A204.1 (cell line): Measurements from ENCODE around the gene RUNX3.

Source experiments
- FAIRE-seq: peaks from 2 replicates; lab custom pipeline; 2012; peaks lifted over from hg19 to GRCh38; lab: Jason Lieb, UNC

Gene RUNX3

DNA sequence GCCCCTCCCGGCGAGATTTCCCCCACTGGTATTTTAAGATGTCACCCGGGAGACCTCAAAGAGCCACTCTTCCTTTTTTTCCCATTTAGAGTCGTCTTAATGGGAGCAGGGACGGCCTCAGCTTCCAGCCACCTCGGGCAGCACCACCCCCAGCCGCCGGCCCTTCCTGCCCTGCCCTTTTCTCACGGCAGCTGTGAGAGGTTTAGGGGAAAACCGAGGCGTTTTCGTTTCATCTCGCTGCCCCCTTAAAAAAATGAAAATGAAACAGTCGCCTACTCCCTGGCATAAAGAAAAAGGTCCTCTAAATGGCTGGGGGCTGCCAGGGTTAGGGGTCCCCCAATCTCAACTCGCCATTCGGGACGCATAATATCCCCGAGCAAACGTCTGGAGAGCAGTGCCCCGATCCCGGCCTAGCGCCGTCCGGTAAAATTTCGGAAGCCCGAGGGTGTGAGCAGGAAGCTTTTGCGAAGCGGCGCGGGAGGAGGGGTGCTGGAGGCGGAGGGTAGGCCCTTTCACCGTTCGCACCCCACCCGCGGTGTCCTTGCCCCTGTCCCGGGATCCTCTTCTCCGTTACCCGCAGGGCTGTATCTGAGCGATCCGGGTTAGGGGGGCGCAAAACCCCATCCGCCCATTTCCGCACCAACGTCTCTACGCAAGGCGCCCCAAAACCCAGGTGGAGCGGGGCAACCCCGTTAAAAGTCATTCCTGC lies 1.2 kb downstream of the RUNX3 start:
- no peak for FAIRE-seq

DNA sequence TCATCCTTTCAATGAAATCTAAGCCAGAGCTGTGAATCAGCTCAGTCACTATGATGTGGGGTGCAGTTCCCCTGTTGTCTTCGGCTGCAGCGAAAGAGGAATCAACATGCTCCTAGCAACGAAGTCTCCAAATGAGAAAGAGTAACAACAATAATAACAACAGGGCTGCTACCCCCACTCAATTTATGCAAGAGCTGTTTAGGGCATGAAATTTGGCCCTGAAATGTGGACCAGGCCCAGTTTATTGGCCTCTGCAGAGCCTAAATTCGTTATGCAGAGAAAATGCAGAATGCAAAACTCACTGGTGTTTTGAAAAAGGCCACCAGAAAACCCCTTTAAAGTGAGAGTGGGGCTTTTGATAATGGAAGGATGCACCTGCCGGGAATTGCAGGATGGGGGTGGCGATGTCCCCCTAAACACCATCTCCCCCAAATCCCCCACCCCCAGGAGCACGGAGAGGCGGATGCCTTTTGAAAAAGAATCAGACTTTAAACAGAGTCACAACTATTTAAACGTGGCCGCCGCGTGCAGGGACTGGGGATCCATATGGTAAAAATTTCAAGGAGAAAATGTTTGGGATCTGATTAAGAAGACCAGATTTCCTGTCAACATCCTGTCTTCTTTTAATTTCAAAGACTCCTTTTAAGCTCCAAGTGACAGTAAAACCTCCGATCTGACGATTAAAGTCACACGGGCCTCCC lies 1.9 kb downstream of the RUNX3 start:
- FAIRE-seq, result no peak

DNA sequence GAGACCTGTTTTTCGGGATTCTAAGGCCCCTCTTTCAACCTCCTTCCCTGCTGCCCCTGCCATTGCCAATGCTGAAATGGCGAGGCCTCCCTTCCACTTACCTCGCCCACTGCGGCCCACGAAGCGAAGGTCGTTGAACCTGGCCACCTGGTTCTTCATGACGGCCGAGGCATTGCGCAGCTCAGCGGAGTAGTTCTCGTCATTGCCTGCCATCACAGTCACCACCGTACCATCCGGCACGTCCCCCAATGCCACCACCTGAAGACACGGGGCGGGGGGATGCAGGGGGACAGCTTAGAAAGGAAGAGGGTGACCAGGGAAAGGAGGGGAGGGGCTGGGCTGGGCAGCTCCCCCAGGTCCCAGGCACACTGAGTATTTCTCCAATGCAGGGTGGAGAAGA lies 2.6 kb downstream of the RUNX3 start:
- no peak for FAIRE-seq

DNA sequence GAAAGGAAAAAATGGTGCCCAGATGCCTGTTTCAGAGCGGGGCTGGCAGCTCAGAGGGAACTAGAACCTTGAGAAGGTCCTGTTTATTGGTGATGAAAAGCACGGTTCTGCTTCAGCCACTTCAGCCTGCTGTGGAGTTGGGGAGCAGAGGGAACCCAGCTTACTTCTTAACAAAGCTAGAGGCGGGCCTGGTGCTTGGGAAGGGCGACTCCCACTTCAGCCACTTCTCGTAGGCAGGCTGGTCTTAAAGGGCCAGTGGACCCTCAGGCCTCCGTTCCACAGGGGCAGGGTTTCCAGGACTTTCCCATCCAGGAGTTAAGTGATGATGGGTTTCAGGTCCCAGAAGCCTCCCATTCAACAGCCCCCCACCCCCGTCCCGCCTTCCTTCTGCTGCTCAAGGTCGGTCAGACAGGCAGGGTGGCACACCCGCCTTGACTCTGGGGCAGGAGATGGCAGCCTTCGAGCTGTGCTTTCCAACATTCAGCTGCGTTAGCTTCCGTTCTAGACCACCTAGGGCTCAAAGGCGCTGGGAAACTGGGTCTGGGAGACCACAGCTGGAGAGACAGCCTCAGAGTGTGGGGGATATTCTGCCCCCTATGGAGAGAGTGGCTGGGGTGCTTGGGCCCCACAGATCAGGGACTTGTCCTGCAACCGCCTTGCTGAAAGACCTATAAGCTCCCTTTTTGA lies 3.4 kb downstream of the RUNX3 start:
- no peak for FAIRE-seq

DNA sequence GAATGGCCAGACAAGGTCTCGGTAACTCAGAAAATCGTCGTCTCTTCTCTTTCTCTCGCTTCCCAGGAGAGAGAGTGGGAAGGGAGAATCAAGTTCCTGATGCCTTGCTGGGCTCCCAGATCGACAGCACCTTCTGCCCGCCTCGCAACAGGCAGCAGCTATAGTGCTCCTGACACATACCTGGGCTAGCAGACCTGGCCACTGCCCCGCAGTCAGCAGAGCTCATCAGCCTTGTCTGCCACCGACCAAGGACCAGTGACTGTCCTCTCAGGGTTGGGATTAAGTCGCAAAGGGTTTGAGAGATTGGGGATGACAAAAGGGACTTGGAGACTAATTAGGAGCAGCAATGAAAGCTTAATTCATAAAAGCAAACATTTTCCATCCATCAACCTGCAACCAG lies 4.1 kb downstream of the RUNX3 start:
- no peak for FAIRE-seq

DNA sequence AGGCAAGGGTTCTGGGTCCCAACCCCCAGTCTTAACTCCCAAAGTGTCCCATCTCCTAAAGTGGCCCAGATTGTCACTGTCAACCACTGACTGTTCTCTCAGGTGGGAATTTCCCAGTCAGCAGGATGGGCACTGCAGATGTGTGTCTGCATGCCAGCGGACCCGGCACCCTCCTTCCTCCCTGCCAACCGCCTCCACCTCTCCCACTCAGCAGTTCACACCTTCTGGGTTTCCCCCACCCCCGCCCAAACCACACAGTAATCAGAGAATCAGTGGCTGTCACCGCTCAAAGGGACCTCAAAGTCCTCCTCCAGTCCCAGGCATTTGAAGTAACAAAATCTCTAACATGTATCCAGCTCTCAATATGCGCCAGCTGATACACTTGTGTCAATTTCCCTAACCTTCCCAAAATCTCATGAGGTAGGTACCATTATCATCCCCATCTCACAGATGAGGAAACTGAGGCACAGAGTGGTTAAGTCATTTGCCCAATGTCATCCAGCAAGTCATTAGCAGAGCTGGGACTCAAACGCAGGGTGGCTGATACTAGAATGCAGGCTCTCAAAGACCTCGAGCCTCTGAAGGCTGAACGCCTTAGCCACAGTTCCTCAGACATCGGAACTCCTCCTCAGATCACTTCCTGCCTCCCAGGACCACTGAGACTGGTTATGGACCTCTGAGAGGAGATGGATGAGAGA lies 4.8 kb downstream of the RUNX3 start:
- no peak for FAIRE-seq

DNA sequence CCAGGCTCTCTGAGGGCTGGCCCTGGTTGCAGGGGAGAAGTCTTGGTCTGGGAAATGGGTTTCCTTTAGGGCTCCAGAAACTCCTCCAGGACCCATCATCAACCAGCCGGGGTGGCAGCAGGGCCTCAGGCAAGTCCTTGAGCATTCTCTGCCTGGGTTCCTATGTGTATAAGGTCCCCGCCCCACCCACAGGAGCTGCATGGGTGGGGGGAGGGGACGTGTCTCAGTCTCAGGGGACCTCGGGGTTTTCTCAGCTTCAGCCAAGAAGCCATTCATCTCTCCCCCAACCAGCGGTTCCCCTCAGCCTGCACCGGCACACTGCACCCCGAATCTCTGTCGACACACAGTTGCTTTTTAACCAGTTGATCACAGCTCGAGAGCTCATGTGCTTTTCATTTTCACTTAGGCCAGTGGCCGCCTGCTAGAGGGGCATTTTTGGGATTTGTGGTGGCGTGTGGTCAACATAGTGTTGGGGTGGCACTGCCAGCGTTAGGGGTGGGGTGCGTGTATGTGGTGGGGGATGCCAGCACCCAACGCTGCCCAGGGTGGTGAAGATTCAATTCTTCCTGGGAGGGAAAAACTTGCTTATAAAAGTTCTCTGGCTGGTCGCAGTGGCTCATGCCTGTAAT lies 6.5 kb downstream of the RUNX3 start:
- FAIRE-seq, result no peak

DNA sequence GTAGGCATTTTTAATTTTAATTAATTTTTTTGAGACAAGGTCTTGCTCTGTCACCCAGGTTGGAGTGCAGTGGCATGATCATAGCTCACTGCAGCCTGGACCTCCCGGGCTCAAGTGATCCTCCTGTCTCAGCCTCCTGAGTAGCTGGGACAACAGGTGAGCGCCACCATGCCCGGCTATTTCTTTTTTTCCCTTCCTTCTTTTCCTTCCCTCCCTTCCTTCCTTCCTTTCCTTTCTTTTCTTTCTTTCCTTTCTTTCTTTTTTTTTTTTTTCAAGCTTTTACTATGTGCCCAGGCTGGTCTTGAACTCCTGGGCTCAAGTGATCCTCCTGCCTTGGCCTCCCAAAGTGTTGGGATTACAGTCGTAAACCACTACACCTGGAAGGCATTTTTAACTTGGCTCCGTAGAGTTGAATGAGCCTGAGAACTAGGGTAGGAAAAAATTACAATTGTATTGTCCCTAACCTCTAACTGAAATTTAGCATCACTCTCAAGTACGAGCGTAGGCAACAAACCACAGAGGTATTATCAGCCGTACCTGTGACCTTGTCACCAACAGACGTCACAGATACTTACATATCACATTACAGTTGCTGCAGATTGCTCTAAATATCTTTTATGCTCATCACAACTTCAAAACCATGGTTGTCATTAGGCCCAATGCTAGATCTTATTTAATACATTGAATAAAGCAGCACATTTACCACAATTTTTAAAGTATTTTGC lies 8.0 kb downstream of the RUNX3 start:
- FAIRE-seq, result no peak

DNA sequence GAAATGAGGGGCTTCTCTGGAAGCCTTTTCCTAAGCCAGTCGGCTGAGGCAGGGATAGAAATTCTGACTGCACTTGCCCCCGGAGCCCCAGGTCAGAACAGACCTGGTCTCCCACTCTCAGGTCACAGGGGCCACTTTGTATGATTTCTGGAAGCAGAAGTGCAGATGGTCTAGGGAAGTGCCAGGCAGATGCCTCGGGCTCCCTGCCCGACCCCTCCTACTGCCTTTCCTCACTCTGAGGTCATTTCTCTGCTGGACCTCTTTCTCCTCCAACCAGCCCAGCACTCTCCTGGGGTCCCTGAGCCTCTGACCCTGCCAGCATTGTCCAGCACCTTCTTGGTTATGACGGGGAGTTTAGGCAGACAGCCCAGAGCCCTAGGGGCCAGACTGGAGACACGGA lies 8.7 kb downstream of the RUNX3 start:
- FAIRE-seq, result no peak

DNA sequence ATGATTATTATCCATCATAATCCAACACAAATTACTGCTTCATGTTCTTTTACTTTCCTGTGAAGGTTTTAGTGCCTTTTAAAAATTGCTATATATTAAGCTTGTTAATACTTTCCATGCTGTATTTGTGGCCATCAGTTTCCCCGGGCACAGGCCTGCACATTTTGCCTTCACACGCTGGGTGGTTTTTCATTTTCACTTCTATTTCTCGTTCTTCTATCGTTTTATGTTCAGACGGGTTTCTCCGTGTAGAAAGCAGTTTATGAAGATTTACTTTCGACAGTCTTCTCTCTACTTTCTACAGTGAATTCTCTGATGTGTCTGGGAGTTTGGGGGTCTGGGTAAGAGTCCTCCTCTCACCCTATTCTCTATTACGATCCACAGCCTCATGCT lies 9.5 kb downstream of the RUNX3 start:
- no peak for FAIRE-seq

DNA sequence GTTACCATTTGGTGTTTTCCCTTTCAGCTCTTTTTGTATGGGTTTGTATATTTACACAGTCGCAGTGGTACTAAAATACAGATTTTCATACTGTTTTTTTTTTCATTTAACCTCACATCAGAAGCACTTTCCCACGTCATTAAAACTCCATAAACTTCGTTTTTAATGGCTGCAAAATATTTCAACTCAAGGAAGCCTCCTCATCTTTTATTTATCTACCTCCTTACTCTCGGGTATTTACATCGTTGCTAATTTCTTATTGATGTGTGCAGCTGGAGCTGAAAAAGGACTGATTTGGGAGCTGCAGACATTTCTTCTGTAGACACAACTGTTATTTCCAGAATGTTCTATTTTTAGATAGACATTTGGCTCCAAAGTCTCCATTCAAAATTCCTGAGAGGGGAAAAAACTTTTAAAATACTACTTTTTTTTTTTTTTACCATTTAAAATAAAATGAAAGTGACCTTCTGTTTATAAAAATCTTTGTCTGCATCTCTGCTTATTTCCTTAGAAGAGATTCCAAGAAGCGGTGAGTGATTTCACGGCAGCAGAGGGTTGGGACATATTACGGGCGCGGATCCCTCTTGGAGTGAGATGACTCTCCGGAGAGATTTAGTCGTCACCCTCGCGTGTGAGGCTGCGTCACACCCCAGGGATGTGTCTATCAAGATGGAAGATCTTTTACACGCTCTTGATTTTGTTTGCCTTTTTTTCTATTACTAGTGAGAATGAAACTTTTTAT lies 10.1 kb downstream of the RUNX3 start:
- no peak for FAIRE-seq

DNA sequence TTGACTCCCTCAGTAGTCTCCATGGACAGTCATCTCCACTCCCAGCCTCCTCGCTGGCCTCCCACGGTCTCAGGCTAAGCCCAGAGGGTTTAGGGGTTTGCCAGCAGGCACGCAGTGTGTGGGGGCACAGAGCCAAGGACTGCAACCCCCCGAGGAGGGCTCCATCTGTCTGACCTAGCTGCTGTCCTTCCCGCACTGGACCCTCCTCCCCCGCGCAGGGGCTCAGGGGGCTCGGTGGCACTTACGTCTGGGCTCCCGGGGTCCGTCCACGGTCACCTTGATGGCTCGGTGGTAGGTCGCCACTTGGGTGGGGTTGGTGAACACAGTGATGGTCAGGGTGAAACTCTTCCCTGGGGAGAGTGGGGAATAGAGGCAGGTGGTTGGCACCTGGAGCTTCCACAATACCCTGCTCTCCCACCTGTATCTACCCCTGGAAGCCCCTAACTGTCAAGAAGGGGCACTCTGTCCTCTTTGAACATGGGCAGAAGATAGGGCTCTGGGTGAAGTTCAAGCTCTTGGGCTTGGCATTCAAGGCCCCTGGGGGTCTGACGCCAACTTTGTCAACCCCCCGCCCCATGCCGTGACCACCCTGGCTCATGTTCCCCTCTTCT lies 11.0 kb downstream of the RUNX3 start:
- FAIRE-seq, result no peak

DNA sequence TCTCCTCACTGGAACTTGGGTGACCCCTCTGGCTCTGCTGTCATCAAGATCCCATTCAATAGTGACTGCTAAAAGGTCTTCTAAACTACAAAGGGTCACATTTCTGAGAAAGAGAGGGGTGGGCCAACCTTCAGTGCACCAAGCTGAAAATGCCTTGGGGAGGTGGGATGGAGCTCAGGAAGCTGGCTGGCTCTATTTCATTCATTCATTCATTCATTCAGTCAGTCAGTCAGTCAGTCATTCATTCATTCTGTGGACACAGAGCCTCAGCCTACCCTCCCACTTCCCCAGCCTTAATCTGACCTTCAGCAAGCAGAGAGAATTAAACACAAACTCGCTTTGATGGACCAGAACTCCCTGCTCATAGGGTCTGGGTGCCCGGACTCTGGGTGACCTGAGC lies 11.7 kb downstream of the RUNX3 start:
- FAIRE-seq, result no peak

DNA sequence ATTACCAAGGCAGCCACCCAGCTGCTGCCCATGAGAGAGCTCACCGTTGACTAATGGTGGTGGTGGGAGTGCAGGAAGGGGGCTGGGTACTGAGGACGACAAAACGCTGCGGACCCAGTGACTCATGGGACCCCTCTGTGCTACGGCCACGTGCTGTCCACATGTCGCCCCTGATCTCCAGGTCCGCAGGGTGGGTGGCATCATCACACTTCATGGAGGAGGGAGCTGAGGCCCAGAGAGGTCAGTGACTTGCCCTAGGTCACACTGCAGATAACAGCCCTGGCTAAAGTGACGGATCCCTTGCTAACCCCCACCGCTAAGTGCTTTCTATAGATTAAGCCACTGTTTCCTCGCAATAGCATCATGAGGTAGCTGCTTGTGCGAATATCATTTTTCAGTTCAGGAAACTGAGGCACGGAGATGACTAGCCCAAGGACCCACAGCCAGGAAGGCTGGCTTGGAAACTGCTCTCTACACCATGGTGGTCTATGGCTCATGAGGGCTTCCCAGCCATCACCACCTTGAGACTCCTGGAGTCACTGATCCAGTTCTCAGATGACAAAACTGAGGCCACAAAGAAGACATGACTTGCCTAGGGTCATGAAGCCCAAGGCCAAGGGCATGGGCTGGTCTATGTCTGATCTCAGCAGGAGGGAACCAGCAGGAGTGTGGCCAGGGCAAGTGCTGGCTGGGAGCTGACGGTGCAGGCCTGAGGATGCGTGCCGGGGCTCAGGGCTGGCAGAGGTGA lies 12.6 kb downstream of the RUNX3 start:
- no peak for FAIRE-seq

DNA sequence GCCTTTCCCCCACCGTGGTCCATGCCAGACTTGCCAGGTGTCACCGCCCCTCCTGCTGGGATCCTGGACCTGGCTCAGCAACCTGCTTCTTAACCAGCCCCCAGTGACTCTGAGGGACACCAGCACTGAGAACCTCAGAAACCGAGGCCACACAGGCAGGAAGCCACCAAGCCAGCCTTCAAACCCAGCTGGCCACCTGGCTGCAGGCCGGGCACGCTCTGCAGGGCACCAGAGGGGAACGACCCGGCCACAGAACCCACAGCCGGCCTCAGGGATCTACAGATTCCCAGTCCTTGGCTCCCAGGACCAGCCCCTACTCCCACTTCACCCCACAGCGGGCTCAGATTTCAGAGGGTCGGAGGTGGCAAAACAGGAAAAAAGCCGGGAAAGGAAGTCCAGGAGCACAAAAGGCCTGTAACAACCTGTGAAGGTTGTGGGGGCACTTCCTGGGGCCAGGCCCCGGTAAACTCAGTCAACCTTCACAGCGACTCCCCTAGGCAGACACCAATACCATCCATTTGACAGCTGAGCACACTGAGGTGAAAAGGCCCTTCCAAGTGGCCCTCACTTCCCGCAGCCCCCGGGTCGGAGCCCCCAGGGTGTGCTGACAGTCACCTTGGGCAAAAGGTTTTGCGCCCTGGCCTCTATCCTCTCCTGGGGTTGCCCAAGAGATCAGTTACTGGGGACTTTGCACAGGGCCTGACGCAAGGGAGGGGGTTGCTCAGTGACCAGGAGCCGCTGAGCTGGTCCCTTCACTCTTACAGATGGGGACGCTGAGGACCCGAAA lies 14.1 kb downstream of the RUNX3 start:
- no peak for FAIRE-seq

DNA sequence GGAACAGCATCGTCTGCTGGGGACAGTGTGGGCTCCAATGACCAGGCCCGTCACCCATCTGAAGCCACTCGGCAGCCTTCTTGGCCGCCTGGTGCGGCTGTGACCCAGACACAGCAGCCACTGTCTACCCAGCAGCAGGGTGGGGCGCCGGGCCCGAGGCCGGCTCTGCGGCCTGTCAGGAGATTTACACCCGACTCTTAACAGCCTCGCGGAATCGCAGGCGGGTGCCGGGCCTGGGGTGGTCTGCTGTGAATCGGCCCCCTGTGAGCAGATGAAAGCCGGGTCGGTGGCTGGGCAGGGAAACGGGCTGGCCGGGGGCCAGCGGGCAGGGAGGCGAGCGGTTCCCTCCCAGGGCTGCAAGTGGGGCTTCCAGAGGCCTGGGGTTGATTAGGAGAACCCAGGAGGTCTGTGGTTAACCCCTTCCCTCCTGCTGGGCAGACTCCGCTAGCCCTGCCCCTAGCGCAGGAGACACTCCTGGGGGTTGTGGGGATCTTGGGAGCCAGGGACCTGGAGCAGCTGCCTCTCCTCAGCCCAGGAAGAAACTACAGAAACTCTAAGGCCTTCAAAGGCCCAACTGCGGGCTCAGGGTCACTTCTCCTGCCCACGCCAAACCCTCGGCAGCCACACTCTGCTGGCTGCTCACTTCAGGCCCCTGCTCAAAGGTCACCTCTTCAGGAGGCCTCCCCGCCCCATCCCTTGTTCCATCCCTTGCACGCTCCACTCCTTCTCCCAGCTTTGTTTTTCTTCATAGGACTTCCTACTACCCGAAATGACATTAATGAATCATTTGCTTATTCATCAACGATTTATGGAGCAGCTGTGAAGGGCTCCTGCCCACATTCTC lies 15.6 kb downstream of the RUNX3 start:
- FAIRE-seq, result no peak

DNA sequence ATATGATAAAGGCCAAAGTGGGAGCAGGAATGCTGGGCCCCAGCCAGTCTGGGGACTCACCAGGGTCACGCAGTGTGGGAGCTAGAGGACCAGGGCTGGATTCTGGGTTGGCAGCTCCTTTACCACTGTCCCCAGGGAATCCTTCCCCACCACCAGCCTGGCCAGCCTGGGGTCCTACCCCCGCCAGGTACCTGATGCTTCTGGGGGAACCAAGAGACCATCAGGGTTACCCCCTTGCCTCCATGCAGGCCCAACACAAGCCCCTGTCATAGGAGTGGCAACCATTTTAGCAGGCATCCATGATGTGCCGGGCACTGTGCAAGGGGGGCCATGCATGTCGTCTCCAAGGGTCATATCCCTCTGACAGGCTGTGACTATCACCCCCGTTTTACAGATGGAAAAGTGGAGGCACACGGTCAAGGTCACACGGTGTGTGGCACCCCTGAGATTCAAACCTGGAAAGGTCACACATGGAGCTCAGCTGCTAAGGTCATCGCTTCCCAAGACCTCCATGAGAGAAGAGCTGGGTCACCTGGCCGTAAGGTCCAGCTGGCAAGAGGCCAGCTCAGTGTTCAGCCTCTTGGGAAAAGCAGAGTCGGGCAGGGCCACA lies 16.4 kb downstream of the RUNX3 start:
- FAIRE-seq, result no peak

DNA sequence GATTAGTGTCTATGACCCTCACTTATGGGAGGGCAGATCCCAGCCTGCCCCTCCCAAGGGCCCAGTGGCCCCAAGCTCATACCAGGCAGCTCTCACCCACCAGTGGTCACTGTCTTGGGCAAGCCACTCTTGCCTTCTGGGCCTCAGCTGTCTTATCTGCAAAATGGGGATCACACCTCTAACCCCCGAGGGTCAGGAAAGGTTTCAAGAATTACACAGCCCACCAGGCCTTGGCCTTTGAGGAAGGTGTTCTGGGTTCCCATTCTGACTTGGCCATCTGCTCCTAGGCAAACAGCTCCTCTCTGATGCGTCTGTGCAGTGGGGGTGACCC lies 16.8 kb downstream of the RUNX3 start:
- FAIRE-seq, result no peak
